ENCODE measurements around the gene ARHGAP22. TPM values are rescaled to one million over a fixed set of nuclear protein-coding genes. Genes with fewer than 3 reads are reported as not detected.

The ARHGAP22 gene
- total RNA-seq, 1 donor from 2014 or later: 3.8 TPM

DNA sequence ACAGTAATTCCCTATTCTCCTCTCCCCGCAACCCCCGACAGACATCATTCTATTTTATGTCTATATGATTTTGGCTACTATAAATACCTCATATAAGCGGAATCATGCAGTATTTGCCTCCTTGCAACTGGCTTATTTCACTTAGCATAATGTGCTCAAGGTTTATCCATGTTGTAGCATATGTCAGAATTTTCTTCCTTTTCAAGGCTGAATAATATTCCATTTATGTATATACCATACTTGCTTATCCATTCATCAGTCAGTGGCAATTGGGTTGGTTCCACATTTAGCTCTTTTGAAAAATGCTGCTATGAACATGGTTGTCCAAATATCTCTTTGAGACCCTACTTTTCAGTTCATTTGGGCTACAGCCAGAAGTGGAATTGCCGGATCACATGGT lies 191.9 kb downstream of the ARHGAP22 start:
- Mint-ChIP-seq H3K4me3 (ENCODE audit: low read depth) (no peak overlapping the region), H3K4me1 (ENCODE audit: low read depth) (peaks cover 20% of the 10 kb centered on the region), H3K9me3 (ENCODE audit: low read depth) (peaks cover 12% of the 10 kb centered on the region), H3K27ac (no peak overlapping the region), H3K27me3 (no peaks in the 10 kb centered on the region), H3K36me3 (ENCODE audit: insufficient read depth) (peaks cover 37% of the 10 kb centered on the region)
- TF ChIP-seq, protein P1, sequence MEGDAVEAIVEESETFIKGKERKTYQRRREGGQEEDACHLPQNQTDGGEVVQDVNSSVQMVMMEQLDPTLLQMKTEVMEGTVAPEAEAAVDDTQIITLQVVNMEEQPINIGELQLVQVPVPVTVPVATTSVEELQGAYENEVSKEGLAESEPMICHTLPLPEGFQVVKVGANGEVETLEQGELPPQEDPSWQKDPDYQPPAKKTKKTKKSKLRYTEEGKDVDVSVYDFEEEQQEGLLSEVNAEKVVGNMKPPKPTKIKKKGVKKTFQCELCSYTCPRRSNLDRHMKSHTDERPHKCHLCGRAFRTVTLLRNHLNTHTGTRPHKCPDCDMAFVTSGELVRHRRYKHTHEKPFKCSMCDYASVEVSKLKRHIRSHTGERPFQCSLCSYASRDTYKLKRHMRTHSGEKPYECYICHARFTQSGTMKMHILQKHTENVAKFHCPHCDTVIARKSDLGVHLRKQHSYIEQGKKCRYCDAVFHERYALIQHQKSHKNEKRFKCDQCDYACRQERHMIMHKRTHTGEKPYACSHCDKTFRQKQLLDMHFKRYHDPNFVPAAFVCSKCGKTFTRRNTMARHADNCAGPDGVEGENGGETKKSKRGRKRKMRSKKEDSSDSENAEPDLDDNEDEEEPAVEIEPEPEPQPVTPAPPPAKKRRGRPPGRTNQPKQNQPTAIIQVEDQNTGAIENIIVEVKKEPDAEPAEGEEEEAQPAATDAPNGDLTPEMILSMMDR (IDR thresholded peaks at IDR 0.05; ENCODE audit: unreplicated experiment): no peak
- no peak for DNase-seq (ENCODE audit: low spot score, unreplicated experiment)

DNA sequence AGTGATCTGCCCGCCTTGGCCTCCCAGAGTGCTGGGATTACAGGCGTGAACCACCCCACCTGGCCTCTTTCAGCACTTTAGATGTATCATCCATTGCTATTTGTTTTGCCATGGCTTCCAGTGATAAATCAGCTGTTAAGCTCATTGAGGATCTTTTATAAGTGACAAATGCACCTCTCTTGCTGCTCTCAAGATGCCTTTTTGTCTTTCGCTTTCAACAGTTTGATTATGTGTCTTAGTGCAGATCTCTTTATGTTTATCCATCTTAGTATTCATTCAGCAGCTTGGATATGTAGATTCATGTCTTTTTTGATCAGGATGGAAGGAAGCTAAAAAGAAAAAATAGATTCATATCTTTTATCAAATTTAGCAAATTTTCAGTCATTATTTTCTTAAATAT lies 192.8 kb downstream of the ARHGAP22 start:
- H3K27me3 Mint-ChIP-seq: no peaks in the 10 kb centered on the region
- H3K9me3 Mint-ChIP-seq (ENCODE audit: low read depth): peaks cover 12% of the 10 kb centered on the region
- peaks cover 37% of the 10 kb centered on the region for H3K36me3 Mint-ChIP-seq (ENCODE audit: insufficient read depth)
- H3K4me3 Mint-ChIP-seq (ENCODE audit: low read depth): no peak overlapping the region
- DNase-seq (ENCODE audit: low spot score, unreplicated experiment): no peak
- TF ChIP-seq, protein P1 (IDR thresholded peaks at IDR 0.05; ENCODE audit: unreplicated experiment): no peak
- H3K27ac Mint-ChIP-seq: no peak overlapping the region
- peaks cover 12% of the 10 kb centered on the region for H3K4me1 Mint-ChIP-seq (ENCODE audit: low read depth)

DNA sequence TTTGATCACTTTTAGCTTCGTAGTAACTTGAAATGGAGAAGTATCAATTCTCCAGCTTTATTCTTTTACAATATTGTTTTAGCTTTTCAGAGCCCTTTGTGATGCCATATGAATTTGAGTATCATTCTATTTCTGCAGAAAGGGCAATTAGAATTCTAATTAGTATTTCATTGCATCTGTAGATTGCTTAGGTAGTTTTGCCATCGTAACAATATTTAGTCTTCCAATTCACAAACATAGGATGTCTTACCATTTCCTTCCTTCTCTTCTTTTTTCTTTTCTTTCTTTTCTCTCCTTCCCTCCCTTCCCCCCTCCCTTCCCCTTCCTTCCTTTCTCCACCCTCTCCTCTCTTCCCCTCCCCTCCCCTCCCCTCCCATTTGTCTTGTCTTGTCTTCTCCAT lies 193.4 kb downstream of the ARHGAP22 start:
- Mint-ChIP-seq H3K9me3 (ENCODE audit: low read depth) (peaks cover 12% of the 10 kb centered on the region), H3K36me3 (ENCODE audit: insufficient read depth) (peaks cover 37% of the 10 kb centered on the region), H3K4me1 (ENCODE audit: low read depth) (peaks cover 6% of the 10 kb centered on the region), H3K4me3 (ENCODE audit: low read depth) (no peak overlapping the region), H3K27ac (no peak overlapping the region), H3K27me3 (no peaks in the 10 kb centered on the region)
- TF ChIP-seq, protein P1 (IDR thresholded peaks at IDR 0.05; ENCODE audit: unreplicated experiment): no peak
- no peak for DNase-seq (ENCODE audit: low spot score, unreplicated experiment)

DNA sequence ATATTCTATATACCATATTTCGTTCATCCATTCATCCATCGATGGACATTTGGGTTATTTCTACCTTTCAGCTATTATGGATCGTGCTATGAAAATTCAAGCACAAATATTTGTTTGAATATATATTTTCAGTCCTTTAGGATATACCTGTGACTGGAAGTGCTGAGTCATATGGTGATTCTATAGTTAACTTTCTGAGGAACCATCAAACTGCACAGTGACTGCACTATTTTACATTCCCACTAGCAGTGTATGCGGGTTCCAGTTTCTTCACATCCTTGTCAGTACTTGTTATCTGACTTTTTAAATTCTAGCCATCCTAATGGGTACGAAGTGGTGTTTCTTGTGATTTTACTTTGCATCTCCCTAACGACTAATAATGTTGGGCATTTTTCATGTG lies 194.4 kb downstream of the ARHGAP22 start:
- no peak for DNase-seq (ENCODE audit: low spot score, unreplicated experiment)
- Mint-ChIP-seq H3K27me3 (no peaks in the 10 kb centered on the region), H3K4me1 (ENCODE audit: low read depth) (no peaks in the 10 kb centered on the region), H3K36me3 (ENCODE audit: insufficient read depth) (peaks cover 39% of the 10 kb centered on the region), H3K4me3 (ENCODE audit: low read depth) (no peak overlapping the region), H3K27ac (no peak overlapping the region), H3K9me3 (ENCODE audit: low read depth) (peaks cover 12% of the 10 kb centered on the region)
- TF ChIP-seq, protein P1 (IDR thresholded peaks at IDR 0.05; ENCODE audit: unreplicated experiment): no peak

DNA sequence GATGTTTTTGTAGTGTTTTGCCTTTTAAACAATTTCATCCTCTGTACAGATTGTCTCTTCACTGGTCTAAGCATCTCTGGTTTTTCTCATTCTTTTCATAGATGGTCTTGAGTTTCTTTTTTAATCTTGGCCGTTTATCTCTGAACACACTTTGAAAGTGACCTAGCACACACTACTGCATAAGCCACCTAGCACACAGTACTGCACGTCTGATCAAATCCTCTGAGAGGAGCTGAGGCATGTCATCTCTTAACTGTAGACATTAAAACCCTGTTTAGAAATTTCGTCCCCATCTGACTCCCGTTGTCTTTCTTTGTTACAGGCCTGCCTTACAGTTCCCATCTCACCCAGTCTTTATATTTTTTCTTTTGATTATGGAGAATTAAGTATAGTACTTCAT lies 198.2 kb downstream of the ARHGAP22 start:
- Mint-ChIP-seq H3K36me3 (ENCODE audit: insufficient read depth) (peaks cover 22% of the 10 kb centered on the region), H3K27ac (no peak overlapping the region), H3K4me1 (ENCODE audit: low read depth) (no peaks in the 10 kb centered on the region), H3K9me3 (ENCODE audit: low read depth) (no peaks in the 10 kb centered on the region), H3K27me3 (no peaks in the 10 kb centered on the region), H3K4me3 (ENCODE audit: low read depth) (no peak overlapping the region)
- no peak for DNase-seq (ENCODE audit: low spot score, unreplicated experiment)
- TF ChIP-seq, protein P1 (IDR thresholded peaks at IDR 0.05; ENCODE audit: unreplicated experiment): no peak
